NCI-H1694 (cell line): ENCODE results near the gene TNC.

Source experiments
- DNase-seq: peaks from one replicate; lab custom pipeline; 2025; lab: John Stamatoyannopoulos, UW

Gene TNC

DNA sequence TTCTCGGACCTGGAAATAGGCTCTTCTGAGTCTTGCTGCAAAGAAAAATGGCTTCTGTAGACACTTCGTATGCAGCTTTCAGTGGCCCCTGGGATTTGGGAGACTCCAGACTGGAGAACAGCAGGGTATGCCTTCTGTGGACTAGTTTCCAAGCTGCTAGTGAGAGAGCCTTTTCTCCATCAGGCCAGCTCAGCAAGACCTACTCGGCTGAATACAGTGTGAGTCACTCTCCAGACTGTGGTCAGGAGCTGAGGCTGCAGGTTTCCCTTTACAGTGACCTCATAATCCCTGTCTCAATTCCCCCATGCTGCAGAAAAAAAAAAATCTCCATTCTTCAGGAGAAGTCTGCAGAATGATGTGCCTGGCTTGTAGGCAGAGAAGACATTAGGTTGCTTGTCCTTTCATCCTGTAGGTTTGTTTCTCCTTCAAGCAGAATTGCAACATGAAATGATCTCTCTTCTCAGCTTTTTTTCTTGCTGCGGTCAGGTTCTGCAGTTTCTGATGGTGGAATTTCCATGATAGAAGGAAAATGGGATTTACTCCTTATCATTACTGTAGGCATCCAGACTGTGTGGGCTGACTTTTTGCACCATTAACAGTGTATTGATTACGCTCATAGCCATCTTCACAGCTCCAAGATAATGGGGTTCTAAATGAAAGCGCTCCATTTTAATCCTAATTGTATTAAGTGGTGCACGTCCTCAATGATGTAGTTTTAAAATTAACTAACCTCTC lies 109.3 kb downstream of the TNC start:
- no peak for DNase-seq

DNA sequence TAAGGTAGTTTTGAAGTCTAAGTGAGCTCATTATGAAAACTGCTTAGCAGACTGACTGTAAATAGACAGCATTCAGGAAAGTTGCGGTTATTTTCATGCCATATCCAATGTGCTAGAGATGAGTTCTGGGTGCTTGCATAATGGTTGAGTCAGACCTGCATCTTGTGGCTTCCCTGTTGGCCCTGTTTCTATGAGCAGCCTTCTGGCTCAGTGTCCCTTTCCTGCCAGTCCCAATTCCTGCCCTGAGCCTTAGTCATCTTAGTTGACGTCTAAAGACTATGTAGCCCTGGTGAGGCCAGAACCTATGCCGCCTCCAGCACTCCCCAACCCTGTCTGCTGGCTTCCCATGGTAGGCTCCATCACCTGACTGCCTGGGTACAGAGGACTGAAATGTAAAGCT lies 111.3 kb downstream of the TNC start:
- no peak for DNase-seq

- no peak for DNase-seq
These were observed 112.6 kb downstream of the TNC start for GRCh38 chr9:115005322-115005721.

DNA sequence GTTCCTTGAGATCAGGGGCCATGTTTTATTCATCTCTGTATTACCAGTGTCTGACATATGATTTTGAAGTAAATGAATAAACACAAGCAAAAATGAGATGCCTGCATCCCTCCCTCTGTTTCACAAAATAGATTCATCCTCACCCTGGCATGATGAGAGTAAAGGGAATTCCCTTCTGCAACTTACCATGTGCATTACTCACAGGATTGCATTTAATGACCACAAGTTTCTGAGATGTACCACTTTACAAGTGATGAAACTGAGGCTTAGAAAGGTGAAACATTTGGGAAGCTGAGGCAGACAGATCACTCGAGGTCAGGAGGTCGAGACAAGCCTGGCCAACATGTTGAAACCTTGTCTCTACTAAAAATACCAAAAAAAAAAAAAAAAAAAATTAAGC lies 113.4 kb downstream of the TNC start:
- DNase-seq, result no peak

DNA sequence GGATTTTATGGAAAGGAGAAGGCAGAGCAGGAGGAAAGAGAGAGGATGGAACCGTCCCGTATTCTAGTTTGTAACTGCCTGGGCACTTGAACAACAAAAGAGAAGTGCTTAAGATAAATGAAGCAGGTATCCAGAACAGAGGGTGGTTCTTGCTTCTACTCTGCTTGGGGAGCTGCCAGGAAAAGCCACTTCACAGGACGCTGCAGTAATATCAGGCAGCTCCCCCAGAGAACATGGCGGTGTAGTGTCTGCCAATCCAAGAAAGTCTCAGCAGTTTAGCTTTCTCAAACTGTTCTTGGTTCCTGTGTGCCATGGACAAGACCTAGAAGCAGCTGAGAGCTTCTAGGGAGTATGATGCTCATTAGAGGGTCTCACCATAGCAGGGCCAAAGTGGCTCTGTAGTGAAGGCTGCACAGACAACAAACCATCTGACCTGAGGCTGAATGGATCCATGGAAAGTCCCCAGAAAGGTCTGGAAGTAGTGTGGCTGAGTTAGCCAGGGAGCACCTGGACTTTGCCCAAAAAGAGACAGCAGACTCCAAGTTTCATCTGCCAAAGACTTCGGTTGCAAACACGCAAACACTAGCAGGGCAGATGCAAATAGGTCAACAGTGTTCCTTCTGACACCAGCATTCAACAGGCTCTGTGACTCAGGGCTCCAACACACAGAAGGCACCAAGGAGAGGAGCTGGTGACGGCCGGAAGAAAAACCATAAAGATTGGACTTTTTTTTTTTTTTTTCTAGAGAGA lies 115.4 kb downstream of the TNC start:
- no peak for DNase-seq

GRCh38 chr9:115000217-115000639 lies 117.7 kb downstream of the TNC start:
- DNase-seq, result no peak

- no peak for DNase-seq
These were observed 119.6 kb downstream of the TNC start for GRCh38 chr9:114998326-114998725.

GRCh38 chr9:114995681-114996221 lies 122.2 kb downstream of the TNC start:
- no peak for DNase-seq

GRCh38 chr9:114994768-114995167 lies 123.2 kb downstream of the TNC start:
- DNase-seq, result no peak

DNA sequence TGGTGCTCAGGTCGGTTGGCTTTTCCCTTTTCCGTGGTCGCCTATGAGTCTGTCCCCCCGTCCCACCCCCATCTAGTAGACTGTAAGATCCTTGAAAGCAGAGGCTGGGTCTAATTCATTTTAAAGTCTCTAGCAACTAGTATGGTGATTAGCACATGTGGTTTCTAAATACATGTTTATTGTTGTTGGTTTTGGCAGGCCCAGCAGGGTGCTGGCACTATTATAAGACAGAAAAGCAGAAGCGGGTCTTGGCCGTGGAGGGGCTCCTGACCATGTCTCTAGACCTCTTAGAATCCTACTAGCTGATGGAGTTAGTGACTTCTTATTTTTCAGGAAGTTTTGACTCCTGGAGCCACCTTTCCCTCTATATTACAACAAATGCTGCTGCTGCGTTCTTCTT lies 126.1 kb downstream of the TNC start:
- no peak for DNase-seq

- DNase-seq, result no peak
These were observed 127.1 kb downstream of the TNC start for GRCh38 chr9:114990901-114991300.

DNA sequence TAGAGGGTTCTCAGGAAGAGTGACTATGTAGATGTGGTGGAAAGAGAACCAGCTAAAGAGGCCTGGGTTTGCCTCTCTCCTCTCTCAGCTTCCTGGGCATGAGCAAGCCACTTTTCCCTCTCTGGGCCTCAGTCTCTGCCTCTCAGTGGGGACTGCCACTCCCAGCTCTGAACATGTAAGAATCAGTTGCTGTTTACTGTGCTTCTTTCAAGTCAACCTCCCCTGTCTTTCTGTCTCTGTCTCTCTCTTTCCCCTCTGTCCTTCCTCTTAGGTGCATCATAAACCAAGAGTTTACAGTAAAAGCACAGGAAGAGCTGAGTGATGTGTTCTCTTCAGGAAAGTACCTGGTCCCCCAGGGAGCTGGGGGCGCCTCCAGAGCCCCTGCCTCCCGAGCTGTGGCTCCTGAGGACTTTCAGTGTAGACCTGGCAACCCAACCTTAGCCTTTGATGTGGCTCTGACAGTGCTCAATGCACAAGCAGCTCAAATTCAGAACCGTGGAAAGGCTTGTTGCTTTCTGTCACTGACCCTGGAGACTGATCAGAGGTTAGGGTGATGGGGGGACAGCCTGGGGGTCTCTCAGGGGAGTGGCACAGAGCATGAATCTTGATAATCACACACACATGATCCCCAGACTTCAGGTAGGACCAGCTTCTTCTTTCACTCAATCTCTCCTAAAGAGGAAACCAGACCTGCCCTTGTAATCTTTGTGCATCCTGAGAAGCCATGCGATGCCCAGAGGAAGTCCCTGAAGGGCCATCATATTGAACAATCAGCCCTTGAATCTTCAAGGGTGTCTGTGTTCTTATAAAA lies 128.2 kb downstream of the TNC start:
- no peak for DNase-seq

- no peak for DNase-seq
These were observed 128.9 kb downstream of the TNC start for GRCh38 chr9:114988962-114989599.

DNA sequence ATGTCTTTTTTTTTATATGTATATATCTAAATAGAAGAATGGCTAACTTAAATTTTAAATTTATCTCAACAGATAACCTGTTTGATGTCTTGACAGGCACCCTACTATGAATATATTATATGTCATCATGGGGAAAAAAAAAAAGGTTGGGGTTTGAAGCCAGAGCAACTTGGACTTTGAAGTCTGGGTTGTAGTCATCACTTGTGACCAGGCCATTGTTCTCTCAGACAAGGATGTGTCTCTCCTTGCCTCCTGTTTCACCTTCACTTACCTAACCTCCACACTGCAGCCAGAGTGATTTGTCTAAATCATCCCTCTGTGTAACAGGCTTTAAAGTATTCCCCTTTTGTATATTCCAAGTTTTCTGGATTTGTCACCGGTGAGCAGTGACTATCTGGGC lies 130.8 kb downstream of the TNC start:
- DNase-seq, result no peak

GRCh38 chr9:114985959-114986501 lies 131.9 kb downstream of the TNC start:
- DNase-seq, result no peak

GRCh38 chr9:114981063-114981462 lies 136.9 kb downstream of the TNC start:
- DNase-seq, result no peak

- no peak for DNase-seq
These were observed 144.7 kb downstream of the TNC start for GRCh38 chr9:114973216-114973615.

DNA sequence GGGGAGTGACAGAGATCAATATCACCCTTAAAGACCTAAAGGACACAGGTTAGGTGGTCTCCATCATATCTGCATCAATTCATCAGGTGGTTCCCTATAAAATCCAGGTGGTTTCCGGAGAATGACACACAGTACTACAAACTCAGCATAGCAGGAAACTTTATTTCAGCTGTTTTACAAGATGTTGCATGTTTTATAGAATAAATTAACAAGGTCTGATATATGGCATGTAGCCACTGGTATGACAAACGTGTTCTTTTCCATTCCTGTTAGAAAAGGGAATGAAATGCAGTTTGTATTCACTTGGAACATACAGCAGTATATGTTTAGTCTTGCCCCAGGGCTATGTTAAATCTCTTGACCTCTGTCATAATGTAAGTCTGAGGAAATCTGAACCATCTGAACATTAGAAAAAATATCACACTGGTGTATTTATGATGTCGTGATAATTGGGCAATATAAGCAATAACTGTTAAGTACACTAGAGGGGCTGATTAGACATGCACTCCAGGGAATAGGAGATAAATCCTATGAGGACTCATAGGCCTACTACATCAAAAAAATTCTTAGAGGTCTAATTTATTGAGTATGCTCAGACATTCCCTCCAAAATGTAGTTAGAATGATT lies 145.3 kb downstream of the TNC start:
- no peak for DNase-seq
